Fibroblast of the aortic adventitia (primary cell): Measurements from ENCODE around the gene SMTNL2. TPM values are rescaled to one million over a fixed set of nuclear protein-coding genes. Genes with fewer than 3 reads are reported as not detected.
"Not testable (repeated sequence)": the region's sequence is repeated elsewhere in the genome, so short reads cannot be mapped to it uniquely, and the experiment has no call there.

ENCODE experiments used
- DNase-seq: peaks from one replicate; pipeline ENCODE4 v3.0.0-alpha.2; 2010; ENCODE audit warnings: low read depth
- H3K4me3 ChIP-seq: 2 replicates; pipeline ENCODE4 v1.5.1; 2011; ENCODE audit warnings: low read depth, mild to moderate bottlenecking, control low read depth, low read length, moderate library complexity
- total RNA-seq: library from RNA; depleted of rRNA; stranded (reverse); fragments of >200 nt; gene quantifications from 2 replicates; pipeline ENCODE4 v1.2.3, GENCODE V29; 2012; ENCODE audit warnings: low replicate concordance
- TF ChIP-seq, protein P1 (sequence below): IDR thresholded peaks from 2 replicates; pipeline ENCODE4 v1.5.1; 2011; ENCODE audit warnings: mild to moderate bottlenecking, low read length, control low read depth, inconsistent platforms; ENCODE audit not compliant: insufficient read depth

SMTNL2 gene
- total RNA-seq, 1 donor: not detected

DNA sequence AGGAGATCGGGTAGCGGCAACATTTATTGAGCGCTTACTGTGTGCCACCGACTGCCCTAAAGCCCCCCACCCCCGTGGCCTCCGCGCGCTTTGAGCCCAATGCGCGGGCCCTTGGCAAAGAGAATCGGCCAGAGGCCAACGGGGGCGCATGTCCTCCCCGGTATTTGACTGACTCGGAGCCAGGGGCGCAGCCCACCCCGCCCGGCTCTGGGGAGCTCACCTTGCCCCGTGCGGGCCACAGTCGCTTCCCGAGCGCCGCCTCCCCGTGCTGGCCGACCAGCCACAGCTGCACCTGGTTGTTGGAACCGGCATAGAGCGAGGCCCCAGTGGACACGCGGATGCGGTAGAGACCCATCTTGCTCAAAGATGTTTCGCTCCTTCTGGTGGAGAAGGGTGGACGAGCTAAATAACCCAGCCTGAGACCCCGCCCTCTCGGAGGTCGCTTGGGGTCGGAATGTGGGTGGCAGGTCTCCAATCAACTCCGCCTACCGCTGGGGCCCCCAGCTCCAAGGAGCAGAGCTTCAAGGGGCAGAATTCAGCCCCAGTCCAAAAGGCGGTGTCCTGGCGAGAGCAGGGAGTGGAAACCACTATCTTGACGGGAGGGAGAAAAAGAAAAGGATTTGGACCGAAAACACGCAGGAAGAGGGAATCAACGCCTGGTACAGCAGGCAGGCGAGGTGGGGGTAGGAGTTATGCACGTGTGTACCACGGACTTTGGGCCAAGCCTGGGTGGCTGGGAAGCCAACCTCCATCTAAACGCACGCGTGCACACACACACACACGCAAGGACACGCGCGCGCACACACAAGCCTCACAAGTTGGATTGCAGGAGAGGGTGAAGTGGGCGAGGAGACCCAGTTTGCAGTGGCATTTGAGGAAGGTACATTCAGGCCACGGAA is 57.2 kb downstream of the SMTNL2 start, which contains the start of gene ALOX15:
TSS of gene ALOX15 (minus strand) at position 382 of the 899 bp plus-strand sequence. CDS start at position 355, 27 bp downstream.
- no peak for DNase-seq
- TF ChIP-seq, protein P1, sequence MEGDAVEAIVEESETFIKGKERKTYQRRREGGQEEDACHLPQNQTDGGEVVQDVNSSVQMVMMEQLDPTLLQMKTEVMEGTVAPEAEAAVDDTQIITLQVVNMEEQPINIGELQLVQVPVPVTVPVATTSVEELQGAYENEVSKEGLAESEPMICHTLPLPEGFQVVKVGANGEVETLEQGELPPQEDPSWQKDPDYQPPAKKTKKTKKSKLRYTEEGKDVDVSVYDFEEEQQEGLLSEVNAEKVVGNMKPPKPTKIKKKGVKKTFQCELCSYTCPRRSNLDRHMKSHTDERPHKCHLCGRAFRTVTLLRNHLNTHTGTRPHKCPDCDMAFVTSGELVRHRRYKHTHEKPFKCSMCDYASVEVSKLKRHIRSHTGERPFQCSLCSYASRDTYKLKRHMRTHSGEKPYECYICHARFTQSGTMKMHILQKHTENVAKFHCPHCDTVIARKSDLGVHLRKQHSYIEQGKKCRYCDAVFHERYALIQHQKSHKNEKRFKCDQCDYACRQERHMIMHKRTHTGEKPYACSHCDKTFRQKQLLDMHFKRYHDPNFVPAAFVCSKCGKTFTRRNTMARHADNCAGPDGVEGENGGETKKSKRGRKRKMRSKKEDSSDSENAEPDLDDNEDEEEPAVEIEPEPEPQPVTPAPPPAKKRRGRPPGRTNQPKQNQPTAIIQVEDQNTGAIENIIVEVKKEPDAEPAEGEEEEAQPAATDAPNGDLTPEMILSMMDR: no peak
- H3K4me3 ChIP-seq: no peak within 1 kb of the TSS

DNA sequence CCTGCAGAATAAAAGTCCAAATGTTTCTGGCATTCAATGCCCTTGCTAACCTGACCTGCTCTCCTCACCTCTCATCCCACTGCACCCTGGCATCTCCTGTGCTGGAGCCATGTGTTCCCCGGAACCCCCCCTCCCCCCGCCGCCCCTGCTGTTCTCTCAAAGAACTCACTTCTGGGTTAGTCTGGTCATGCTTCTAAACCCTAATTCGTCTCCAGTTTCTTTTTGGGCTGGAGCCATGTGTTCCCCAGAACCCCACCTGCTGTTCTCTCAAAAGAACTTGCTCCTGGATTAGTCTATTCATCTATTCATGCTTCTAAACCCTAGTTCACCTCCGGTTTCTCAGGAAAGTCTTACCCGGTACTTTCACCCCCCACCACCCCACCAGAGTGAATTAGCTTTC is 58.0 kb downstream of the SMTNL2 start:
- no peak for DNase-seq

DNA sequence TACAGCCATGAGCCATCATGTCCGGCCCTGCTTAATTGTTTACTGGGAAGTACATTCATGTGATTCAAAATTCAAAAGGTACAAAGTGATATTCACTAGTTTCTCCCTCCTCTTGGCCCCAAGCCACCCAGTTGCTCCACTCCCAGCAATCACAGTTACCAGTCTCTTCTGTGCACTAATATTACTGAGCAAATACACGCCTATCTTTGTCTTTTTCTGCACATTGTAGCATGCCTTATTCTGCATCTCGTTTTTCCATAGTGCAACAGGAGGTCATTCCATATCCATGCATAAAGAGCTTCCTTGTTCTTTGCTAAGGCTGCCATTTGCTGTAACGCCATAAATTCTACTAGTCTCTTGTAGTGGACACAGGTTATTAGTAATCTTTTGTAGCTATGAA is 59.3 kb downstream of the SMTNL2 start:
- H3K4me3 ChIP-seq: no peak overlapping the region
- DNase-seq: no peak
- TF ChIP-seq, protein P1: no peak

More for the DNA sequence above, 58.0 kb downstream of the SMTNL2 start:
- TF ChIP-seq, protein P1: no peak
- H3K4me3 ChIP-seq: no peak overlapping the region

DNA sequence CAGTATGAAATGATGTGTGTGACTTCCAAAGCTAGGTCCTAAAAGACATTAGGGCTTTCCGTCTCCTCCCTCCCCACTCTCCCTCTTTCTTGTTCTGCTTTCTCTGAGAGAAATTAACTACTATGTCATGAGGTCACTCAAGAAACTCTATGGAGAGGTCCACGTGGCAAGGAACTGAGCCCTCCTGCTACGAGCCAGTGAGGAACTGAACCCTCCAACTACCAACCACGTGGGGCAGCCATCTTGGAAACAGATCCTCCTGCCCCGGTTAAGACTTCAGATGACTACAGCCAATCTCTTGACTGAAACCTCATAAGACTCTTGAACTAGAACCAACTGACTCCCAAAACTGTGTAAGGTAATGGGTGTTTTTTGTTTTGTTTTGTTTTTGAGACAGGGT is 61.3 kb downstream of the SMTNL2 start:
- TF ChIP-seq, protein P1: no peak
- H3K4me3 ChIP-seq: no peak overlapping the region
- no peak for DNase-seq

DNA sequence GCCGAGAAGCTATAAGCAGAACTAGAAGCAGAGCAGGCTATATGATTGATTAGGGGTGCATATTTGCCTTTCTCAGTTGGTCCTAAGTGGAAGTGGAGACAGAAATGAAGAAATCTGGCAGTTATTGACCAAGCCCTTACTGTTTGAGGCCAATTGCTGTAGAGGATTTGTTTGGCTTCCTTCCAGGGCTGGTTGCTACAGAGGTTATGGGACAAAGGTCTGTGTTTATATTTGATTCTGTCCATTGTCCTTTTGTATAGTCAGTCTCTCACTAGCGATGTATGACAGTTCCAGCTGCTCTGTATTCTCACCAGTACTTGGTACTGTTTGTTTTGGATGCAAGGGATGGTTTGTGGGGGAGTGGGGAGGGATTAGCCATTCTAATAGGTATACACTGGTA is 64.4 kb downstream of the SMTNL2 start:
- no peak overlapping the region for H3K4me3 ChIP-seq
- TF ChIP-seq, protein P1: no peak
- DNase-seq: no peak

DNA sequence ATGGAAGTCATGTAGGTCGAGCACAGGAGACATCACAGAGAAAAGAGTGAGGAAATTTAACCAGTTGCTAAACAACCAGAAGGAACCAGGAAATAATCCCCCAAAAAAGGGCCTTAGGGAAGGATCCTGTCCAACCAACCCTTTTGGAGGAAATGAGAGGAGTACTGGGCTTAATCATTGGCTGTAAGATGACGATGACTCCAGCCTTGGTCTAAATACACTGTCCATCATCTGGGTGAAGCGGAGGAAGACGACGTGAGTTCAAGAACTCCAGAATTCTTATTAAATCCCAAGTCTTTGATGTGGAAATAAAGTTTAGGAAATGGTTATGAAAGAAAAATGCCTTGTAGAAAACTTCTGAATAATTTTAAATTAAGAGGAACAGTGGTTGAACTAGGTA is 68.7 kb downstream of the SMTNL2 start:
- no peak overlapping the region for H3K4me3 ChIP-seq
- DNase-seq: no peak
- TF ChIP-seq, protein P1: no peak

DNA sequence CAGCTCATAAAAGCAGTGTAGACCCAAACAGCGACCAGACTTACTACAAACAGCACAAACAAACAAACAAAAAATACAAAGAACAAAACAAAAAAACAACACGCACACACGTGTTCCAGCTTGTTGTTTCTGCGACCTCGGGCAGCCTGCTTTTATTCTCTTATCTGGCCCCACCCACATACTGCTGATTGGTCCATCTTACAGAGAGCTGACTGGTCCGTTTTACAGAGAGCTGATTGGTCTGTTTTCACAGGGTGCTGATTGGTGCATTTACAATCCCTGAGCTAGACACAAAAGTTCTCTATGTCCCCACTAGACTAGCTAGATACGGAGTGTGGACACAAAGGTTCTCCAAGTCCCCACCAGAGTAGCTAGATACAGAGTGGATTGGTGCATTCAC is 71.6 kb downstream of the SMTNL2 start:
- DNase-seq, H3K4me3 ChIP-seq: not testable (repeated sequence)
